H1 (cell line): ENCODE results near the gene LRRC4C.

Source experiments
- CBX8 ChIP-seq: fragments of 300-800, 300-1000 bp; sonication (generic); IDR thresholded peaks from 2 replicates; pipeline ENCODE4 v1.7.1; 2016; ENCODE audit warnings: low read depth, low read length, borderline replicate concordance
- EZH2 ChIP-seq: fragments of 200-600 bp; sonication (generic); IDR thresholded peaks from 2 replicates; pipeline ENCODE4 v1.7.1; 2012; ENCODE audit warnings: low read depth, mild to moderate bottlenecking, moderate library complexity, low read length, inconsistent platforms; ENCODE audit not compliant: severe bottlenecking
- FOSL1 ChIP-seq: IDR thresholded peaks from 2 replicates; pipeline ENCODE4 v1.6.1; 2011; ENCODE audit warnings: mild to moderate bottlenecking, low read depth, low read length, moderate library complexity; ENCODE audit not compliant: insufficient read depth
- HDAC2 ChIP-seq, 2 experiments: fragments of 300-600 bp in 1 of 2; sonication (generic) in 1 of 2; IDR thresholded peaks; 2 replicates each; pipeline ENCODE4 v1.6.1; 2011 to 2012; ENCODE audit warnings: low read depth in 2 of 2, low read length in 2 of 2, mild to moderate bottlenecking in 2 of 2, moderate library complexity in 2 of 2, borderline replicate concordance in 1 of 2, inconsistent platforms in 1 of 2
- JUND ChIP-seq: IDR thresholded peaks from 2 replicates; pipeline ENCODE4 v1.6.1; 2011; ENCODE audit warnings: mild to moderate bottlenecking, improper control_type of control experiment, low read length
- POLR2A ChIP-seq, 2 experiments: IDR thresholded peaks; 1 replicate in 1 of 2; 2 replicates in 1 of 2; pipeline ENCODE4 v1.6.1; 2011; ENCODE audit warnings: low read depth in 2 of 2, low read length in 2 of 2, mild to moderate bottlenecking in 2 of 2; ENCODE audit errors: control extremely low read depth in 1 of 2
- RAD21 ChIP-seq, 2 experiments: IDR thresholded peaks in 1 of 2; conservative IDR thresholded peaks in 1 of 2; 2 replicates each; pipeline ENCODE4 v1.6.1; 2011; ENCODE audit warnings: low read depth in 2 of 2, low read length in 2 of 2, improper control_type of control experiment in 1 of 2, inconsistent platforms in 1 of 2, mild to moderate bottlenecking in 1 of 2, moderate library complexity in 1 of 2
- RXRA ChIP-seq: IDR thresholded peaks from 2 replicates; pipeline ENCODE4 v1.6.1; 2011; ENCODE audit warnings: low read depth, mild to moderate bottlenecking, low read length, moderate library complexity; ENCODE audit not compliant: insufficient read depth
- SIN3A ChIP-seq, 2 experiments: IDR thresholded peaks in 1 of 2; conservative IDR thresholded peaks in 1 of 2; 2 replicates each; pipeline ENCODE4 v1.6.1; 2011 to 2012; ENCODE audit warnings: low read length in 2 of 2, improper control_type of control experiment in 1 of 2, low read depth in 1 of 2, mild to moderate bottlenecking in 1 of 2
- TAF1 ChIP-seq: IDR thresholded peaks from 2 replicates; pipeline ENCODE4 v1.6.1; 2011; ENCODE audit warnings: mild to moderate bottlenecking, low read depth, low read length
- TAF7 ChIP-seq: optimal IDR thresholded peaks from 2 replicates; pipeline ENCODE3; 2011; ENCODE audit warnings: low read depth, mild to moderate bottlenecking, inconsistent platforms, low read length, moderate library complexity, borderline replicate concordance
- TEAD4 ChIP-seq: IDR thresholded peaks from 2 replicates; pipeline ENCODE4 v1.6.1; 2012; ENCODE audit warnings: low read depth, low read length, inconsistent platforms, mixed read lengths
- YY1 ChIP-seq: IDR thresholded peaks from 2 replicates; pipeline ENCODE4 v1.6.1; 2011; ENCODE audit warnings: low read depth, mild to moderate bottlenecking, low read length
- TF ChIP-seq, protein P1 (sequence below), 3 experiments: IDR thresholded peaks; 1 replicate in 2 of 3; 2 replicates in 1 of 3; pipeline versions ENCODE4 v1.5.1 to v1.6.1; 2011; ENCODE audit warnings: low read length in 3 of 3, mild to moderate bottlenecking in 3 of 3, inconsistent platforms in 2 of 3, low read depth in 1 of 3, moderate library complexity in 1 of 3; ENCODE audit not compliant: insufficient read depth in 1 of 3; ENCODE audit errors: control extremely low read depth in 1 of 3

DNA sequence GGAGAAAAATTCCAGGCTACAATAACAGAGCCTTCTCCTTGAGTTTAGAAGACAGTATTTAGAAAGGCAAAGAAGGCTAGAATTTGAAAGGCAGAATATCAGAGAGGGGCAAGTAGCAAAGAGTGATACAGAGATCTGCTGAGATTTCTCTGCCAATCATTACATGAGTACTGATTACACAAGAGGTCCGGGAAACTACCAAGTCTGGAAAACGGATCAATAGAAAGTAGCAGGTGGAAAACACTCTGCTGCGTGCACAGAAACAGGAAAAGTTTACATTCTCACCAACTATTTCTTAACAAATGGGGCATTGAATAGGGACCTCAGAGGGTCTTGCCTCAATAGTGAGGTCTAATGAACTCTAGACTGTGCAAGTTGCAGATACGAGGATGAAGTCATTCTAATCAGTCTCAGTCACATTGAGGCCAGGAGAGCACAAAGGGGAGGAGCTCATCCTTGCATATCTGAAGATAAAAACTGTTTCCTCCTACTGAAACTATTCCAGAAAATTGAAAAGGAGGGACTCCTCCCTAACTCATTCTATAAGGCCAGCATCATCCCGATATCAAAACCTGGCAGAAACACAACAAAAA, 1099.2 kb downstream of the LRRC4C start:
- no peak for TF ChIP-seq RXRA
- TF ChIP-seq, protein P1, sequence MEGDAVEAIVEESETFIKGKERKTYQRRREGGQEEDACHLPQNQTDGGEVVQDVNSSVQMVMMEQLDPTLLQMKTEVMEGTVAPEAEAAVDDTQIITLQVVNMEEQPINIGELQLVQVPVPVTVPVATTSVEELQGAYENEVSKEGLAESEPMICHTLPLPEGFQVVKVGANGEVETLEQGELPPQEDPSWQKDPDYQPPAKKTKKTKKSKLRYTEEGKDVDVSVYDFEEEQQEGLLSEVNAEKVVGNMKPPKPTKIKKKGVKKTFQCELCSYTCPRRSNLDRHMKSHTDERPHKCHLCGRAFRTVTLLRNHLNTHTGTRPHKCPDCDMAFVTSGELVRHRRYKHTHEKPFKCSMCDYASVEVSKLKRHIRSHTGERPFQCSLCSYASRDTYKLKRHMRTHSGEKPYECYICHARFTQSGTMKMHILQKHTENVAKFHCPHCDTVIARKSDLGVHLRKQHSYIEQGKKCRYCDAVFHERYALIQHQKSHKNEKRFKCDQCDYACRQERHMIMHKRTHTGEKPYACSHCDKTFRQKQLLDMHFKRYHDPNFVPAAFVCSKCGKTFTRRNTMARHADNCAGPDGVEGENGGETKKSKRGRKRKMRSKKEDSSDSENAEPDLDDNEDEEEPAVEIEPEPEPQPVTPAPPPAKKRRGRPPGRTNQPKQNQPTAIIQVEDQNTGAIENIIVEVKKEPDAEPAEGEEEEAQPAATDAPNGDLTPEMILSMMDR (IDR thresholded peaks at IDR 0.05; ENCODE audit: control extremely low read depth in 1 of 3, insufficient read depth in 1 of 3, low read depth in 1 of 3, low read length in 3 of 3): no peak
- TF ChIP-seq CBX8: no peak
- no peak for TF ChIP-seq TAF1
- TF ChIP-seq RAD21 (IDR thresholded peaks at IDR 0.05 in 1 of 2, conservative IDR thresholded peaks at IDR 0.05 in 1 of 2; ENCODE audit: low read depth in 2 of 2, low read length in 2 of 2): no peak
- no peak for TF ChIP-seq JUND
- TF ChIP-seq TAF7: no peak
- TF ChIP-seq FOSL1: no peak
- no peak for TF ChIP-seq SIN3A (conservative IDR thresholded peaks at IDR 0.05 in 1 of 2, IDR thresholded peaks at IDR 0.05 in 1 of 2; ENCODE audit: low read depth in 1 of 2, low read length in 2 of 2)
- TF ChIP-seq YY1: no peak
- no peak for TF ChIP-seq EZH2
- TF ChIP-seq TEAD4: no peak
- TF ChIP-seq POLR2A (IDR thresholded peaks at IDR 0.05; ENCODE audit: control extremely low read depth in 1 of 2, low read depth in 2 of 2, low read length in 2 of 2): no peak
- no peak for TF ChIP-seq HDAC2 (IDR thresholded peaks at IDR 0.05; ENCODE audit: borderline replicate concordance in 1 of 2, low read depth in 2 of 2, low read length in 2 of 2)
